K562 (cell line): ENCODE results near the gene PRR16. TPM values are rescaled to one million over a fixed set of nuclear protein-coding genes. Genes with fewer than 3 reads are reported as not detected.

ENCODE experiments used
- ATAC-seq: fragments of 200-7000 bp; cut with Tn5 transposase; 3 replicates; pipeline ENCODE4 v1.9.1; 2020; ENCODE audit warnings: moderate library complexity
- BruUV-seq: library from RNA; stranded (reverse); fragments of 400-500 nt; replicated peaks from 2 replicates; lab custom pipeline; 2021; lab: Mats Ljungman, UMichigan
- CTCF ChIA-PET: fragments of 300-600 bp; formaldehyde crosslinking; extraction: SDS; loops from one replicate; lab custom pipeline; 2021; ENCODE audit warnings: low intra/inter-chr PET ratio; lab: Yijun Ruan, JAX
- POLR2A ChIA-PET: fragments of 300-600, 350-650 bp; sonication (Branson Sonifier 250); formaldehyde crosslinking; extraction: SDS; loops from one replicate; lab custom pipeline; 2021; ENCODE audit warnings: antibody characterized with exemption, inconsistent platforms; lab: Yijun Ruan, JAX
- DNase-seq, 4 experiments: peaks; one replicate each; pipeline versions ENCODE4 v3.0.0 to v3.0.0-alpha.2; 2011 to 2018; ENCODE audit warnings: low spot score in 3 of 4, mixed read lengths in 3 of 4; ENCODE audit errors: extremely low read depth in 1 of 4
- FAIRE-seq: peaks from 2 replicates; lab custom pipeline; 2011; peaks lifted over from hg19 to GRCh38; lab: Jason Lieb, UNC
- H2AFZ ChIP-seq: 2 replicates; pipeline ENCODE4 v1.6.0; 2011; ENCODE audit warnings: low read depth, low read length, control low read depth, inconsistent platforms
- H3K27ac ChIP-seq: fragments of 200-600 bp; 3 replicates; pipeline ENCODE4 v1.8.0; 2011; ENCODE audit warnings: low read depth, mild to moderate bottlenecking, control low read depth, inconsistent platforms, low read length, moderate library complexity, mixed read lengths; ENCODE audit errors: extremely low read depth
- H3K27me3 ChIP-seq, 2 experiments: fragments of 300-600 bp in 1 of 2; 2 replicates in 1 of 2; 3 replicates in 1 of 2; pipeline versions ENCODE4 v1.6.0 to v1.8.0; 2011; ENCODE audit warnings: inconsistent platforms in 2 of 2, low read length in 2 of 2, mild to moderate bottlenecking in 1 of 2, mixed read lengths in 1 of 2, moderate library complexity in 1 of 2; ENCODE audit not compliant: control insufficient read depth in 2 of 2, insufficient read depth in 2 of 2
- H3K36me3 ChIP-seq: fragments of 300-600 bp; 3 replicates; pipeline ENCODE4 v1.8.0; 2011; ENCODE audit warnings: mild to moderate bottlenecking, low read length, inconsistent platforms; ENCODE audit not compliant: control insufficient read depth, insufficient read depth
- H3K4me1 ChIP-seq, 2 experiments: fragments of 200-600 bp in 1 of 2; replicated peaks in 1 of 2; 2 replicates in 1 of 2; 3 replicates in 1 of 2; pipeline versions ENCODE4 v1.5.1 to v1.8.0; 2011; ENCODE audit warnings: inconsistent platforms in 2 of 2, low read length in 2 of 2, mild to moderate bottlenecking in 1 of 2, mixed read lengths in 1 of 2, moderate library complexity in 1 of 2; ENCODE audit not compliant: control insufficient read depth in 2 of 2, insufficient read depth in 2 of 2
- H3K4me2 ChIP-seq: 2 replicates; pipeline ENCODE4 v1.6.1; 2011; ENCODE audit warnings: low read length, control low read depth, inconsistent platforms, mixed read lengths; ENCODE audit not compliant: insufficient read depth
- H3K4me3 ChIP-seq: fragments of 200-600 bp; sonication (generic), shearing (Covaris generic); 2 replicates; pipeline ENCODE4 v1.5.1; 2016; ENCODE audit warnings: control low read depth, inconsistent platforms
- H3K79me2 ChIP-seq: fragments of 200-600 bp; 3 replicates; pipeline ENCODE4 v1.8.0; 2011; ENCODE audit warnings: low read length, inconsistent platforms; ENCODE audit not compliant: control insufficient read depth, insufficient read depth
- H3K9ac ChIP-seq, 2 experiments: 2 replicates each; pipeline versions ENCODE4 v1.6.0 to v1.6.1; 2011; ENCODE audit warnings: low read depth in 2 of 2, low read length in 2 of 2, control low read depth in 1 of 2, inconsistent platforms in 1 of 2, mild to moderate bottlenecking in 1 of 2, mixed read lengths in 1 of 2; ENCODE audit not compliant: insufficient read depth in 1 of 2
- H3K9me1 ChIP-seq: one replicate; pipeline ENCODE4 v1.6.0; 2011; ENCODE audit warnings: inconsistent platforms, mild to moderate bottlenecking, low read length, moderate library complexity; ENCODE audit not compliant: control insufficient read depth, insufficient read depth
- H3K9me3 ChIP-seq: replicated peaks from 2 replicates; pipeline ENCODE4 v1.5.1; 2011; ENCODE audit warnings: low read depth, low read length, inconsistent platforms; ENCODE audit not compliant: control insufficient read depth, insufficient read depth
- H4K20me1 ChIP-seq: replicated peaks from 2 replicates; pipeline ENCODE4 v1.6.1; 2011; ENCODE audit warnings: low read length, inconsistent platforms, mixed read lengths; ENCODE audit not compliant: control insufficient read depth, insufficient read depth
- BCLAF1 ChIP-seq, 2 experiments: fragments of 450-650 bp in 1 of 2; IDR thresholded peaks; 2 replicates each; pipeline ENCODE4 v1.6.1; 2011 to 2017; ENCODE audit warnings: low read depth in 2 of 2, antibody characterized with exemption in 1 of 2, borderline replicate concordance in 1 of 2, low read length in 1 of 2, mild to moderate bottlenecking in 1 of 2, mixed read lengths in 1 of 2; ENCODE audit not compliant: control insufficient read depth in 1 of 2
- CBFA2T3 ChIP-seq: fragments of 450-650 bp; IDR thresholded peaks from 2 replicates; pipeline ENCODE4 v1.6.1; 2017
- CTCF ChIP-seq, 3 experiments: IDR thresholded peaks in 2 of 3; conservative IDR thresholded peaks in 1 of 3; 2 replicates each; pipeline ENCODE4 v1.5.1; 2011 to 2012; ENCODE audit warnings: low read length in 3 of 3, mild to moderate bottlenecking in 3 of 3, control low read depth in 2 of 3, improper control_type of control experiment in 1 of 3, inconsistent platforms in 1 of 3, low read depth in 1 of 3, mixed read lengths in 1 of 3, moderate library complexity in 1 of 3; ENCODE audit not compliant: insufficient read depth in 2 of 3
- DPF2 ChIP-seq: fragments of 450-650 bp; IDR thresholded peaks from 2 replicates; pipeline ENCODE4 v1.6.1; 2016
- EGR1 ChIP-seq: fragments of 450-650 bp; conservative IDR thresholded peaks from 2 replicates; pipeline ENCODE4 v1.6.1; 2017; ENCODE audit warnings: mild to moderate bottlenecking
- ELK3 ChIP-seq: fragments of 450-650 bp; formaldehyde crosslinking; IDR thresholded peaks from 2 replicates; pipeline ENCODE4 v1.4.0; 2020; ENCODE audit warnings: mild to moderate bottlenecking
- NR1H2 ChIP-seq: sonication (generic); formaldehyde crosslinking; IDR thresholded peaks from 2 replicates; pipeline ENCODE4 v1.4.0; 2020; ENCODE audit warnings: mild to moderate bottlenecking, missing genetic modification reagents
- RBBP5 ChIP-seq: fragments of 200-600 bp; sonication (generic); IDR thresholded peaks from 2 replicates; pipeline ENCODE4 v1.6.1; 2012; ENCODE audit warnings: borderline replicate concordance, mild to moderate bottlenecking, low read length, control low read depth, inconsistent platforms; ENCODE audit not compliant: insufficient read depth, poor library complexity, severe bottlenecking
- SIN3A ChIP-seq, 2 experiments: fragments of 150-350 bp in 1 of 2; IDR thresholded peaks; 2 replicates each; pipeline ENCODE4 v1.6.1; 2011 to 2016; ENCODE audit warnings: borderline replicate concordance in 2 of 2, low read depth in 2 of 2, low read length in 2 of 2, mild to moderate bottlenecking in 2 of 2, moderate library complexity in 2 of 2; ENCODE audit not compliant: control insufficient read depth in 1 of 2
- SPI1 ChIP-seq: IDR thresholded peaks from 2 replicates; pipeline ENCODE4 v1.6.1; 2011; ENCODE audit warnings: low read depth, low read length, control low read depth, borderline replicate concordance
- ZBTB34 ChIP-seq: fragments of 250-450 bp; sonication (Bioruptor Pico); IDR thresholded peaks from 2 replicates; pipeline ENCODE4 v1.8.0; 2021; ENCODE audit warnings: mild to moderate bottlenecking, moderate library complexity
- ZNF444 ChIP-seq: fragments of 250-450 bp; sonication (Bioruptor Pico); IDR thresholded peaks from 2 replicates; pipeline ENCODE4 v1.4.0; 2020; ENCODE audit warnings: mild to moderate bottlenecking, moderate library complexity
- ZNF696 ChIP-seq: fragments of 250-450 bp; sonication (Bioruptor Pico); conservative IDR thresholded peaks from 2 replicates; pipeline ENCODE4 v1.4.0; 2020; ENCODE audit warnings: mild to moderate bottlenecking, moderate library complexity
- ZNF785 ChIP-seq: fragments of 250-450 bp; sonication (Bioruptor Pico); IDR thresholded peaks from 2 replicates; pipeline ENCODE4 v1.4.0; 2020; ENCODE audit warnings: mild to moderate bottlenecking
- WGBS: fragments of 100-300 bp; shearing (Covaris generic); methylation state at CpG from one replicate; pipeline ENCODE4 v1.1.6; 2016; ENCODE audit warnings: low coverage, mixed read lengths; ENCODE audit not compliant: insufficient coverage; ENCODE audit errors: missing lambda C conversion rate; 5-methylcytosine and 5-hydroxymethylcytosine counted together
- in situ Hi-C: fragments of 300-500 bp; cut with MboI; formaldehyde crosslinking; loops from 4 replicates; pipeline ENCODE4 v1.15.0; 2018; ENCODE audit warnings: inconsistent platforms, mixed read lengths
- intact Hi-C: fragments of 100-400 bp; cut with micrococcal nuclease; formaldehyde crosslinking; loops from 2 replicates; pipeline ENCODE4 v1.14.2; 2022
- polyA plus RNA-seq, 8 experiments: library from polyadenylated mRNA; depleted of rRNA in 4 of 8; stranded (reverse) in 5 of 8; unstranded in 3 of 8; fragments of >200 nt; fragmentation: Nextera tagmentation in 2 of 8; fragmentation: Illumina TruSeq in 1 of 8; extraction: Ambion mirVana in 2 of 8; extraction: Trizol in 1 of 8; gene quantifications; 2 replicates each; pipeline versions ENCODE4 v1.2.1 to v1.2.3, GENCODE V29; 2011 to 2014; ENCODE audit warnings: inconsistent platforms in 1 of 8, missing spikeins in 1 of 8
- total RNA-seq, 7 experiments: library from RNA; depleted of rRNA in 6 of 7; stranded (reverse); fragments of >200 nt in 6 of 7; fragmentation: Illumina TruSeq in 2 of 7; extraction: Trizol in 2 of 7; gene quantifications; 2 replicates each; pipeline versions ENCODE4 v1.2.1 to v1.2.3, GENCODE V29; 2011 to 2021; ENCODE audit warnings: low replicate concordance in 1 of 7

The PRR16 gene
- total and polyA plus RNA-seq, 9 of the 15 experiments (the other 6 are each of a cell fraction or from before 2014, with no cell fraction given), result 0.61 to 10.1 (median 3.3) TPM

- Histone ChIP-seq H3K9me1 (no peaks in the 10 kb centered on the region), H3K27ac (peak overlapping the region; percentile 50; the same call in 1 of the 3 replicates), H3K4me1 (peaks cover 0 to 11% of the 10 kb centered on the region in 2 experiments; a peak in 2 of 5 replicates), H3K27me3 (no peaks in the 10 kb centered on the region), H3K4me2 (peak overlapping the region; percentile 1; the same call in 1 of the 2 replicates), H4K20me1 (no peaks in the 10 kb centered on the region), H2AFZ (no peak overlapping the region), H3K79me2 (peaks cover 34% of the 10 kb centered on the region), H3K4me3 (no peak overlapping the region), H3K9me3 (no peaks in the 10 kb centered on the region), H3K36me3 (no peaks in the 10 kb centered on the region), H3K9ac (0 out of 4 replicates have a peak overlapping the region, but pooled peaks of 1 of the 2 experiments have one; percentile 0)
- intact Hi-C loops (loop anchor here (10.0 kb wide), 1 partner anchor 1443 kb away; the partner anchor contains the start of gene DMXL1), in situ Hi-C loops (no loop called here)
- 1% methylated on average over 5 of the region's 5 CpGs for WGBS
- DNase-seq (no peak), ATAC-seq (peak; percentile 19; the same call in 2 of the 3 replicates), FAIRE-seq (no peak)
- no TSS peak for BruUV-seq
- ChIA-PET CTCF (no interaction called here), POLR2A (no interaction called here)
- TF ChIP-seq SPI1, result no peak
- no peak for TF ChIP-seq ZNF444 (CRISPR knock-in tag)
- no peak for TF ChIP-seq ELK3 (CRISPR knock-in tag)
- no peak for TF ChIP-seq ZNF696 (CRISPR knock-in tag)
- TF ChIP-seq BCLAF1 (IDR thresholded peaks at IDR 0.05; ENCODE audit: borderline replicate concordance in 1 of 2, control insufficient read depth in 1 of 2, low read depth in 2 of 2, low read length in 1 of 2), result no peak
- TF ChIP-seq DPF2, result no peak
- TF ChIP-seq EGR1, result no peak
- no peak for TF ChIP-seq NR1H2 (CRISPR knock-in tag)
- TF ChIP-seq ZBTB34, result no peak
- no peak for TF ChIP-seq SIN3A (IDR thresholded peaks at IDR 0.05; ENCODE audit: borderline replicate concordance in 2 of 2, control insufficient read depth in 1 of 2, low read depth in 2 of 2, low read length in 2 of 2)
- no peak for TF ChIP-seq CTCF (IDR thresholded peaks at IDR 0.05 in 2 of 3, conservative IDR thresholded peaks at IDR 0.05 in 1 of 3; ENCODE audit: insufficient read depth in 2 of 3, low read depth in 1 of 3, low read length in 3 of 3)
- no peak for TF ChIP-seq RBBP5
- no peak for TF ChIP-seq ZNF785 (CRISPR knock-in tag)
- TF ChIP-seq CBFA2T3, result peak; percentile 19; the same call in 1 of the 2 replicates
These were observed 53.6 kb downstream of the PRR16 start for GRCh38 chr5:120517607-120518252.
